RWPE1 (cell line): Measurements from ENCODE around the gene FOXR1.
"Not testable (repeated sequence)": the region's sequence is repeated elsewhere in the genome, so short reads cannot be mapped to it uniquely, and the experiment has no call there.

Experiments used
- CTCF ChIA-PET: fragments of 350-600 bp; sonication (Branson Sonifier 250); formaldehyde crosslinking; extraction: SDS; loops from one replicate; lab custom pipeline; 2021; lab: Yijun Ruan, JAX
- POLR2A ChIA-PET: fragments of 400-600 bp; formaldehyde crosslinking; extraction: SDS; loops from one replicate; lab custom pipeline; 2020; ENCODE audit warnings: antibody characterized with exemption; ENCODE audit not compliant: low non-redundant PET; lab: Yijun Ruan, JAX
- DNase-seq: peaks from one replicate; pipeline ENCODE4 v3.0.0; 2012; ENCODE audit warnings: low spot score
- H3K27ac ChIP-seq: fragments of 450-650 bp; 2 replicates; pipeline ENCODE4 v1.5.1; 2017
- CTCF ChIP-seq: fragments of 450-650 bp; conservative IDR thresholded peaks from 2 replicates; pipeline ENCODE4 v1.5.1; 2017; ENCODE audit warnings: low read depth, mild to moderate bottlenecking

Gene FOXR1

GRCh38 chr11:118975771-118976709, 4.5 kb downstream of the FOXR1 start:
- POLR2A ChIA-PET, result no interaction called here
- no peak for DNase-seq

GRCh38 chr11:118979434-118979833, 7.9 kb downstream of the FOXR1 start:
- CTCF ChIA-PET, result no interaction called here
- no peak overlapping the region for H3K27ac ChIP-seq
- POLR2A ChIA-PET, result no interaction called here
- TF ChIP-seq CTCF, result no peak
- DNase-seq, result no peak

More at GRCh38 chr11:118975771-118976709, 4.5 kb downstream of the FOXR1 start:
- H3K27ac ChIP-seq, result no peak overlapping the region
- CTCF ChIA-PET, result no interaction called here
- no peak for TF ChIP-seq CTCF

- no peak overlapping the region for H3K27ac ChIP-seq
- no peak for DNase-seq
- no peak for TF ChIP-seq CTCF
- ChIA-PET CTCF (no interaction called here), POLR2A (interaction anchor here (0.6 kb wide), 1 partner anchor 14 kb away, joined by 3 read pairs; no protein-coding TSS in a partner anchor)
These were observed 8.8 kb downstream of the FOXR1 start for GRCh38 chr11:118980191-118980881.

GRCh38 chr11:118984337-118984736, 12.8 kb downstream of the FOXR1 start:
- POLR2A ChIA-PET, result interaction anchor here (0.7 kb wide), 1 partner anchor 13 kb away, joined by 3 read pairs; no protein-coding TSS in a partner anchor
- H3K27ac ChIP-seq, result peak overlapping the region; percentile 6
- DNase-seq, CTCF ChIA-PET: not testable (repeated sequence)

GRCh38 chr11:118984825-118985224, 13.3 kb downstream of the FOXR1 start:
- TF ChIP-seq CTCF, result no peak
- POLR2A ChIA-PET, result interaction anchor here (0.7 kb wide), 1 partner anchor 13 kb away, joined by 3 read pairs; no protein-coding TSS in a partner anchor
- no peak for DNase-seq
- CTCF ChIA-PET, result no interaction called here
- peak overlapping the region; percentile 6 for H3K27ac ChIP-seq

GRCh38 chr11:118988280-118988679, 16.7 kb downstream of the FOXR1 start:
- POLR2A ChIA-PET, result no interaction called here
- peak; percentile 65 for DNase-seq
- peak overlapping the region; percentile 80 for H3K27ac ChIP-seq
- CTCF ChIA-PET, result interaction anchor here (0.7 kb wide), 1 partner anchor 68 kb away, joined by 3 read pairs; no protein-coding TSS in a partner anchor
- TF ChIP-seq CTCF, result no peak

- DNase-seq, CTCF ChIA-PET, H3K27ac ChIP-seq, POLR2A ChIA-PET: not testable (repeated sequence)
These were observed 20.0 kb downstream of the FOXR1 start for GRCh38 chr11:118991486-118992038.
